GM21390 (cell line): ENCODE data around the gene SPIRE1.
"Not testable (repeated sequence)": the region's sequence is repeated elsewhere in the genome, so short reads cannot be mapped to it uniquely, and the experiment has no call there.

Experiments used
- ATAC-seq: cut with Tn5 transposase; IDR thresholded peaks from one replicate; pipeline ENCODE4 v1.9.1; 2021; ENCODE audit not compliant: unreplicated experiment

SPIRE1 gene

DNA sequence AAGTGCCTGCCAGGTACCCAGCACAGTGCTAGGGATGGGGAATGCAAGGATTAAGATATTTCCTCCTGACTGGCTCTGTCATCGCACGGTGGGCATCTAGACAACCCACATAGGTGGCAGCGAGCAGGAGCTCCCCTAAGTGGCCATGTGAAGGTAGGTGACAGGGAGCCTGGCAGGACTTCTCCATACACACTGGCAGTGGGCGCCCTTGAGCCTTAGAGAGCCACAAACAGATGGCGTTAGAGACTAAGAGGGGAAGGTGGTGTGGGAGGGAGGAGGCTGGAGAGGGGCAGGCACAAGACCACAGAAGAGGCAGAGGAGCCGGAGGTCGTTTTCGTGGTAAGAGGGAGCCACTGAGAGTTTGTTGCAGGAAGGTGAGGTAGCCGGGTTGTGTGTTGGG, 235.0 kb downstream of the SPIRE1 start:
- ATAC-seq, result no peak

DNA sequence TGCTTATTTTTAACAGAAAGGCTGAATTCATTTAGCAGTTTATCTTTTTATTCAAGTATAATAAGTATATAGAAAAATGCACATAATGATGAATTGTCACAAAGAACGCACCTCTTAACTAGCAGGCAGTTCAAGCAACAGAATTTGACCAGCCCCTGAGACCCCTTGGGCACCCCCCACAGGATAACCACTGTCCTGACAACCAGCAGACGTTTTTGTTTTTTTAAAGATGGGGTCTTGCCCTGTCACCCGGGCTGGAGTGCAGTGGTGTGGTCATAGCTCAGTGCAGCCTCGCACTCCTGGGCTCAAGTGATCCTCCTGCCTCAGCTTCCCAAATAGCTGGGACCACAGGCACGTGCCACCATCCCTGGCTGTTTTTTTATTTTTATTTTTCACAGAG, 236.2 kb downstream of the SPIRE1 start:
- no peak for ATAC-seq

DNA sequence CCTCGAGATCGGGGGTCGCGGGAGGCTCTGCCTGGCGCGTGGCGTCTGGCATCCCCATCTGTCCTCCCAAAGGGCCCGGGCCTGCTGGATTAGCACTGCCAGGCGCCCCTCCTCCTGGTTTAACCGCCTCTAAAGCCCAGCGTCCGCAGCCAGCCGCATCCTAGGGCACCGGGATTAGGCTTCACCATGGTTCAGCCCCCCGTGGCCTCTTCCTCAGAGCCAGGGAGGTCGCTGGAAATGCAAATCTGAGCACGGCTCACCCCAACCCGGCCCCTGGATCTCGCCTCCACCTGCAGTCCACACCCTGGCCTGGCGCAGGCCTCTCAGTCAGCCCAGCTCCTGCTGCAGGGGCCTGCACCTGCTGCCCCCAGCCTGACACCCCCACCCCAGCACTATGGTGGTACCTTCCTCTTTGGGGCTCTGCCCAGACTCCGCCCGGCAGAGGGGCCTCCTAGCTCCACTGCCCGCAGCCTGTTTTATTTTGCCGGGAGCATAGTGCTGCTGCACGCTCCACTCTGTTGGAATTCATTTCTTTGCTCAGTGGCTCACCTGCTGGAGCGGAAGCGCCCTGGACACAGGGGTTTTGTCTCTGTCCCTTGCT, 237.0 kb downstream of the SPIRE1 start:
- no peak for ATAC-seq

DNA sequence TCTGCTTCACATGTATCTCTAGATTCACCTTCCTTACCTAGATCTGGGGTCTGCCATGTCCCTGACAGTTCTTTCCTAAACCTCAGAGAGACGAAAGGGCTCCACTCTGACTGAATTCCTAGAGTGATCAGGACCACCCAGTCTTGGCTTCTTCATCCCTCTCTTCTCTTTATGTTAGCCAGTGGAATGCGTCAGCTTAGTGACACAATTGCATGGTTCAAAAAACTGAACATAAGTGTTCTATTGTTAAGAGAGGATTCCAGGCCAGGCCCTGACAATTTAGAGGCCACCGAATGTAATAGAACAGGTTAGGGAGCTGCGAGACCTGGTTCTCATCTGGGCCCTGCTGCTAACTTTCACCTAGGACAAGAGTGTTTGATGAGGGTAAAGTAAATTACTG, 240.2 kb downstream of the SPIRE1 start:
- ATAC-seq, result no peak

DNA sequence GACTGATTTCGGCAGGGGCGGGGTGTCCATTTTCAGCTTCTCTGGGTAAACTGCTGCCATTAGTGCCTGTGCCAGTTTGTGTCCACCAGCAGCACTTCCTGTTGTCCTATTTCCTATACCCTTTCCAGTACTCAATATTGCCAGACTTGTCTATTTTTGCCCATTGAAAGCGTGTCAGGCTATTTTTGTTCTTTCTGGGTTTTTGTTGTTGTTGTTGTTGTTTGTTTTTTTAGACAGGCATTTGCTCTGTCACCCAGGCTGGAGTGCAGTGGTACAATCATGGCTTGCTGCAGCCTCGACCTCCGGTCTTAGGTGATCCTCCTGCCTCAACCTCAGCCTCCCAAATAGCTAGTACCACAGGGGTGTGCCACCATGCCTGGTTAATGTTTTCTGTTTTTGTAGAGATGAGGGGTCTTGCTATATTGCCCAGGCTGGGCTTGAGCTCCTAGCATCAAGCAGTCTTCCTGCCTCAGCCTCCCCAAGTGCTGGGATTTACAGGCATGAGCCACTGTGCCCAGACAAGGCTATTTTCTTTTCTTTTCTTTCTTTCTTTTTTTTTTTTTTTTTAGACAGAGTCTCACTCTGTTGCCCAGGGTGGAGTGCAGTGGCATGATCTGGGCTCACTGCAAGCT, 241.7 kb downstream of the SPIRE1 start:
- no peak for ATAC-seq

DNA sequence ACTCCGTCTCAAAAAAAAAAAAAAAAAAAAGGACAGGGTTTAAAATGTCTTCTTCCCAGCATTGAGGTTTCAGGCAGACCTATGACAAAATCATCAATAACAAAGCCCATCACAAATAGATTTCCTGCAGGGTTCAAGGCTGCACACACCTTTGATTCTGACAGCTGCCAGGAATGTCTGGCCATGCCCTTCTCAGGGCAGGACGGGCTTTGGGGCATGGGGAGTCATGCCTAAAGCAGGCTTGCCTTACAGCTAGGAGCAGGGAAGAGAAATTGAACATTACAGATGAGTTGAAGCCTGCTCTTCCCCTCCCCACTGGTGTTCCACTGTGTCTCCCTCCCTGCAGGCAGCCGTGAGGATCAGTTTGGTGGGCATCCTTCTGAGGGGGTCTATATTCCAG, 246.5 kb downstream of the SPIRE1 start:
- ATAC-seq, result no peak

DNA sequence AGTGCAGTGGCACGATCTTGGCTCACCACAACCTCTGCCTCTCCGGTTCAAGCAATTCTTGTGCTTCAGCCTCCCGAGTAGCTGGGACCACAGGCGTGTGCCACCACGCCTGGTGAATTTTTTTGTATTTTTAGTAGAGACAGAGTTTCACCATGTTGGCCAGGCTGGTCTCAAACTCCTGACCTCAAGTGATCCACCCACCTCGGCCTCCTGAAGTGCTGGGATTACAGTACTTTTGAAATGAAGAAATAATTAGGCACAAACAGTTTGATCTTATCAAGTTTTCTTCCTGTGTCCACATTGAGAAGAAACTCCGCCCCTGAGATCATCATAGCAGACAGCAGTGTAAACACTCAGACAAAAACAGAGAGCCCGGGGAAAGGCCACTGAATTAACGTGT, 247.2 kb downstream of the SPIRE1 start:
- ATAC-seq, result not testable (repeated sequence)

DNA sequence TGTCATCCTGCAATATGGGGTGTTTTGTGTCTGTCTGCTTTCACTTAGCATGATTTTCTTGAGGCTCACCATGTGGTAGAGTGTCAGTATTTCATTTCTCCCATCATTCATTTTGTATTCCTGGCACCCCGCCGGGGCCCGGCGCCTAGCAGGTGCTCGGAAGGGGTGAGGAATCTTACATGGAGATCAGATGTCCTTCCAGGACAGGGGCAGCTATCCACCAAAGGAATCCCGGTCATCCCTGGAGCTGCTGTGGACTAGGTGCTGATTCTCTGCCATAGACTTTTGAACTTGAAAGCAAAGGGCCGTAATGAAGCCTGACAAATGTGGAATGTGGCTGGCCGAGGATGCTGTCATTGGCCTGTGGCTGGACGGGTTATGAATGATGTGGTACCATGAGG, 247.8 kb downstream of the SPIRE1 start:
- ATAC-seq, result no peak

DNA sequence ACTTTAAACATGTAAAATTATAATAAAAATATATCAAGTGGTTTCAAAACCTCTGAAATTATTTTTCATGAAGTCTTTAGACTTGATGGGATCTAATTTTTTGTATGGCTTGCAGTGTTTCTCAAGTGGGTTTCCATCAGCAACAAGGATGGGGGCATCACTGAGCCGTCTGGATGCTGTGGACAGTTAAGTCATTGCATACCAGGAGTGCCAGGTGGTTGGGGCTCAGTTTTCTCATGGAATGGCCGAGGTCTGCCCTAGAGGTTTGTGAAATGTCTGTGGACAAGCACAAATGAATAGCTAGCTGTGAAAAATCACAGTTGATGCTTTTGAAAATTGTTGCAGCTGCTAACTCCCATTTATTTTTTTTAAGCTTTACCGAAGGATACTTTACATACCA, 248.4 kb downstream of the SPIRE1 start:
- ATAC-seq, result no peak

DNA sequence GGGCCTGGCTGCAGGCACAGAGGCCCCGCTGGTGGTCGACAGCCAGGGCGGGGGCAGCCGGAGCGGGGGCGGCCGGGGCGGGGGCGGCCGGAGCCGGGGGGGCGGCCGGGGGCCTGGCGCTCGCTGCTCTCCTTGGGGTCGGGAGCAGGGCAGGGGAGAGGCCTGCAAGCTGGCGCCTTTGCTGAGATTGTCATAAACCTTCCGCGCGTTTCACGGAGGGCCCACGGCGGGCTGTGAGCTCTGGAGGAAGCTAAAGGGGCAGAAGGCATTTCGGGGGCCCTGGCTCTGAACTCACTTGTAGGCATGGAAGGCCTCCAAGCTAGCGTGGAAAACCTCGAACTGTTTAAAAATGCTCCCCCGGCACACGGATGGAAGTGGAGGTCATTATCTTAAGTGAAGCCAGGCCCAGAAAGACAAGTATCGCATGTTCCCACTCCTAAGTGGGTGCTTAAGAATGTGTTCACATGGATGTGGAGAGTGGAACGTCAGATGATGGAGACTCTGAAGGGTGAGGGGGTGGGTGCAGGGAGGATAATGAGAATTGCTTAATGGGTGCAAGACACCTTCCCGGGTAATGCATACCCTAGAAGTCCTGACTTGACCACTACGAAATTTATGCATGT, 249.5 kb downstream of the SPIRE1 start:
- ATAC-seq, result no peak

DNA sequence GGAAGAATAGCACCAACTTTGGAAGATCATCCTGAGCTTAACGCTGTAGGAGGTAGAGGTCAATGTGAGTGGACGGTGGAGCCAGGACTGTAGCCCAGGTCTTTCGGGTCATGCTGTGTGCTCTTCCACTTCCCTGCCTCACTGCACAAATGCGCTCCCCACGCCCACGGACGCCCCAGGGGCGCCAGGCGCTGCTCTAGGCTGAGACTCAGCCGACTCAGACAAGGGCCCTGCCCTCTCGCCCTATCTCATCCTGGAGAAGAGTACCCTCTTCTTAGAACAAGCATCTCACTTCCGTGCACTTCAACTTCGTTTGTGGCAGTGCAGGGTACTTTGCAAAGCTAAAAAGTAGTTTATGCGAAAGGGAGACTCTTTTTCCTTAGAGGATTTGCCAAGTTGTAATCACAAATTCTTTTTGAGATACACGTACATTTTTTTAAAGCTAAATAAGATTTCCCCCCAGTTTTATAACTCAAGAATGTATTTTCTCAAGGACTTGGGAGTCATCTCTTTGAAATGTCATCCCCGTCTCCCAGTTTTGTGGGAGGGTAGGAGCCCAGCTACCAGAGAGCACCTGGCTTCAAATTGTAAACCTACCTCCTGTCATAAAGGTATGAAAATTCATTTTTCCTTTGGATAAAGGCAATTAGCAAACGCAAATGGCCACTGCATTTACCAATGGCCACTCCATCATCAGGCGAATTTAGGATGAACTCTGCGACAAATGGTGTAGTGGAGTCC, 251.4 kb downstream of the SPIRE1 start:
- no peak for ATAC-seq

DNA sequence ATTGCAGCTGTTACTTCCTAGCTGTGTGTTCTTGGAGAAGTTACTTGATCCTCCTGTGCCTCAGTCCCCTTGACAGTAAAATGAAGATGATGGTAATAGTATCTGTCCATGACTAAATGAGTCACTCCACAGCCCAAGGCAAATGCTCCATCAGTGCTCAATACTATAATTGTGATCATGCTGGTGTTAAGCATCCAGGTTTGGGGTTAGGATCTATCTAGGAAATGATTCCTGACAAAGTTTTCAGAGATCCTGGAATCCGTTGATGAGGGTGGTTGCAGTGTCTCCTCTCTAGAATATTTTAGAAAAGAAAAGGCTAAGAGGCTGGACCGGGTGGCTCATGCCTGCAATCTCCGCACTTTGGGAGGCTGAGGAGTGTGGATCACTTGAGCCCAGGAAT, 252.8 kb downstream of the SPIRE1 start:
- ATAC-seq, result no peak

DNA sequence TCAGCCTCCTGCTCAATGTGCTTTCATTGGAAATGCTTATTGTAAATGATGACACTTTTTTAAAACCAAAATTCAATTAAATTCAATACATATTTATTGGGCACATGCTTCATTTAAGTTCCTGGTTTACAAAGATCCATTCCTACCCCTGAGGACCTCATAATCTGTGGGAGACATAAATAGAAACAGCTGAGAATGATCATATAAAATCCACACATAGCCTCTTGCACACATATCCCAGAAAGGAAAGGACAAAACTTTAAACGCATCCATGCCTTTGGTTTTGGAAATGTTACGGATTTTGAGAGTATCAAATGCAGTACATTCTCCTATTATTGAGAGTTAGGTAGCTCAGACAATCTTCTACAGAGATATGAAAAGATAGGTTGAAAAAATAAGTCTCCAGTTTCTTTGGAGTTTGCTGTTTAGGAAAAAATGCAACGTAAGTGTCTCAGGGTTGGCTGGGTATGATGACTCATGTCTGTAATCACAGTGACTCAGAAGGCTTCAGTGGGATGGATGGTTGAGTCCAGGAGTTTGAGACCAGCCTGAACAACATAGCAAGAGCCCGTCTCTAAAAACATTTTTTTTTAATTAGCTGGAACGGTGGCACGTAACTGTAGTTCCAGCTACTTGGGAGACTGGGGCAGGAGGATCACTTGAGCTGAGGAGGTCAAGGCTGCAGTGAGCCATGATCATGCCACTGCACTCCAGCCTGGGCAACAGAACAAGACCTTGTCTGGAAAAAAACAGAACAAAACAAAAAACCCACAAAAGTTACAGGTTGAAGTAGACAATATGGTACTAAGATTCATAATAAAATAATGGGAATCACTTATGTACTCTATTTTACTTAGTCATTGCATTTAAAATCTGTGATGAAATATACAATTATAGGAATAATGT, 254.1 kb downstream of the SPIRE1 start:
- ATAC-seq, result no peak

DNA sequence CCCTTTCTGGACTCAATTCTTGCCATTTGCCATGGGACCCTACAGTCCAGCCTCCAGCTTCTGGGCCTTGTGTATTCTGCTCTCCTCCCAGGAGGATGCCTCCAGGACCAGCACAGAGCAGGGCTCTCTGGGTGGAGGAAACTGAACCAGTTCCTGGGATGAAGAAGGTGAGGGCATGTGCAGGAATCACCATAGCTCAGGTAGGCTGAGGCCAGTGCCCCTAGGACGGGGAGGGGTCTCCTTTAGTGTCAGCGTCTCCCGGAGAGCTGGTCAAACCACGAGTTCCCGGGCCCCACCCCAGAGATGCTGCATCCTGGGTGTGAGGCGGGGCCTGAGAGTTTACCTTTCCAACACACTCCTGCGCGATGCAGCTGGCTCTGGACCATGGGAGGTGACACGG, 256.0 kb downstream of the SPIRE1 start:
- no peak for ATAC-seq

DNA sequence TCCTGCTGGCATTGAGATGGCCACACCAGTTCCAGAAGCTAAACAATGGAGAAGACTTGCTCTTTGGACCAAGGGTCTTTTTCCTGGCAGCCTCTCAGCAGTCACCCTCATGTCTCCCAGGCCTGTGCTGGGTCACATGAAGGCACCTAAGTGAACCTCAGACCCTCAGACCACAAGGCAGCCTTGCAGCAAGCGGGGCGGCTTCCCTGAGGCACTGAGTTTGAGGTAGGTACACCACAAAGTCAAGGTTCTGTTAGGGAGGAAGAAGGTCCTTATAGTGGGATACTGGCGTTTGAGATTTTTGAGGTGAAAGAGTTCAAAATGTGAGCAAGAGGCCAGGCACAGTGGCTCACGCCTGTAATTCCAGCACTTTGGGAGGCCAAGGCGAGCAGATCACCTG, 258.7 kb downstream of the SPIRE1 start:
- ATAC-seq, result no peak

DNA sequence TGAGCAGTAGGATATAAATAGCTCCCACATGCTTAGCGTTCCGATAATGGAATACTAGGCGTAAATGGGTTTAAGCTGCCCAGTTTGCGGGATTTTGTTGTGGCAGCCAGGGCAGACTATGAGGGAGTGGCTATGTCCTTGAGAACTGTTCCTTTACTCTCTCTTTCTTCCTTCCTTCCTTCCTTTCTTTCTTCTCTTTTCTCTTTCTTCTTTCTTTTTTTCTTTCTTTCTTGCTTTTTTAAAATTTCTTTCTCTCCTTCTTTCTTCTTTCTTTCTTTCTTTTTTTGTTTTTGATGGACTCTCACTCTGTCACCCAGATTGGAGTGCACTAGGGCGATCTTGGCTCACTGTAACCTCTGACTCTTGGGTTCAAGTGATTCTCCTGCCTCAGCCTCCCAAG, 259.3 kb downstream of the SPIRE1 start:
- ATAC-seq, result no peak

DNA sequence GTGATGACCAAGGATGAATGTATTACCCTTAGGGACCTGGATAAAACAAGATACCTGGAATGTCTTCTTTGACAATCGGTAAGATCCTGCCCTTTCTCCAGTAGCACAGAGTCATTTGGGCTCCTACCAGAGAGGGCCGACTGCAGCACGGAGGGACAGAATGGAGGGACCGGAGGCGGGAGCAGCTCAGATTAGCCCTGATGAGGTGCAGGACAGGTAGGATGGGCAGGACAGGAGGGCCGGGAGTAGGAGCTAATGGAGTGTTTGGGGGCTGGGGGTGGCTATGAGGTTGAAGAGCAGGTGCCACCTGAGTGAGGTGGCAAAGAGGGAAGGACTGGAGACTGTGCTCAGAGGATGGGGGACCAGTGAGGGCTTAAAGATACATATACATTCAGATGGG, 260.1 kb downstream of the SPIRE1 start:
- no peak for ATAC-seq

DNA sequence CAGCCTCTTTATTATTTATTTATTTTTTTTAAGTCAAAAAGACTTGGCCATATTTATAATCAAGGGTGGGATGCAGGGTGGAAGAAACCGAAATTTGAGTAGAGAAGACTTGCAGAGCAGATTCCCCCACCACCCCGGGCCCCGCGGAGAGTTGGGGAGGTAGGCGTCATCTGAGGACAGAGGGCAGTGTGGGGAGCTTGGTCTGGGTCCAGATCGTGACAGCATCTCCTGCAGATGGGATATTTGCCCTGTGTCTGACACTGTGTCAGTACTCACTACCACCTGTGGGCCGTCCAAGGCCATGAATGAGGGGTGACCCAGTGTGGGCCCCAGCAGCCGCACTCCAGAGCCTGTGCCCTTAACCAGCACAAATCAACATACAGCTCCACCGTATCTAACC, 260.7 kb downstream of the SPIRE1 start:
- ATAC-seq, result no peak
